ENCODE measurements around the gene PRR5L.

DNA sequence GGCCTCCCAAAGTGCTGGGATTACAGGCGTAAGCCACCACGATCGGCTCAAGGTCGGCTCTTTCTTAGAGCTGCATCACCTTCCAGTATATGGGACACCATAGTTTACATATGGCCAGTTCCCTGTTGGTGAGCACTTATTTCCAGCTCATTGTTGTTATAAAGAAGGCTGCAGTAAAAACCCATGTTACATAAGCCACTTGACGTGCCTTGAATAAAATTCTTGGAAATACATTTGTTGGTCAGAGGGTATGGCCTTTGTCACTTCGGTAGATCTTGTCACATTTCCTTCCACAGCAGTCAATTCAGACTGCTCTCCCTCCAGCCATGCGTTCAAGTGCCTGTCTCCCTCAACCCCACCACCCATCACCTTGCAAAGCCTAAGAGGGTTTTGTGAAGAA is 92.9 kb downstream of the PRR5L start:
- TF ChIP-seq POLR2A (IDR thresholded peaks at IDR 0.05) (no peak), EP300 (IDR thresholded peaks at IDR 0.05) (no peak)
- TF ChIP-seq, protein P1, sequence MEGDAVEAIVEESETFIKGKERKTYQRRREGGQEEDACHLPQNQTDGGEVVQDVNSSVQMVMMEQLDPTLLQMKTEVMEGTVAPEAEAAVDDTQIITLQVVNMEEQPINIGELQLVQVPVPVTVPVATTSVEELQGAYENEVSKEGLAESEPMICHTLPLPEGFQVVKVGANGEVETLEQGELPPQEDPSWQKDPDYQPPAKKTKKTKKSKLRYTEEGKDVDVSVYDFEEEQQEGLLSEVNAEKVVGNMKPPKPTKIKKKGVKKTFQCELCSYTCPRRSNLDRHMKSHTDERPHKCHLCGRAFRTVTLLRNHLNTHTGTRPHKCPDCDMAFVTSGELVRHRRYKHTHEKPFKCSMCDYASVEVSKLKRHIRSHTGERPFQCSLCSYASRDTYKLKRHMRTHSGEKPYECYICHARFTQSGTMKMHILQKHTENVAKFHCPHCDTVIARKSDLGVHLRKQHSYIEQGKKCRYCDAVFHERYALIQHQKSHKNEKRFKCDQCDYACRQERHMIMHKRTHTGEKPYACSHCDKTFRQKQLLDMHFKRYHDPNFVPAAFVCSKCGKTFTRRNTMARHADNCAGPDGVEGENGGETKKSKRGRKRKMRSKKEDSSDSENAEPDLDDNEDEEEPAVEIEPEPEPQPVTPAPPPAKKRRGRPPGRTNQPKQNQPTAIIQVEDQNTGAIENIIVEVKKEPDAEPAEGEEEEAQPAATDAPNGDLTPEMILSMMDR (IDR thresholded peaks at IDR 0.05): no peak

All from ovary (tissue), 3 donors.